Measurements from ENCODE around the gene SLC22A12.

DNA sequence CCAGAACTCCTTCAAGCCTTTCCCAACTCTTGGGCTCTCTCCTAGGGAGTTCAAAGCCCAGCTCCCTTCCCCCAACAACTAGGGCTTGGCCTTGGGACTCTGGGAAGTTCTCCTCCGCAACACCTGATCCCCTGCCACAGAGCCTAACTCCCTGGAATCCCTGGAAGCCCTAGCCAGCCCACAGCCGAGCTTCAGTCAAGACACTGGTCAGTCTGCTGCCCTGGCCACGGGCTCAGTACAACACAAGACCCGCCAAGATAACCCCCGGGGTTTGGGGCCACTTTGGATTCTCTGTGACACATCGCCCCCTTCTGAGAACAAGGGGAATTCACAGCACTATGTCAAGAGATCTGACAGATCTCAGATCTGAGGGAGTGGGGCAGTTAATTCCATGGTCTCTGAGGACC is 58.3 kb downstream of the SLC22A12 start:
- TF ChIP-seq, protein P1, sequence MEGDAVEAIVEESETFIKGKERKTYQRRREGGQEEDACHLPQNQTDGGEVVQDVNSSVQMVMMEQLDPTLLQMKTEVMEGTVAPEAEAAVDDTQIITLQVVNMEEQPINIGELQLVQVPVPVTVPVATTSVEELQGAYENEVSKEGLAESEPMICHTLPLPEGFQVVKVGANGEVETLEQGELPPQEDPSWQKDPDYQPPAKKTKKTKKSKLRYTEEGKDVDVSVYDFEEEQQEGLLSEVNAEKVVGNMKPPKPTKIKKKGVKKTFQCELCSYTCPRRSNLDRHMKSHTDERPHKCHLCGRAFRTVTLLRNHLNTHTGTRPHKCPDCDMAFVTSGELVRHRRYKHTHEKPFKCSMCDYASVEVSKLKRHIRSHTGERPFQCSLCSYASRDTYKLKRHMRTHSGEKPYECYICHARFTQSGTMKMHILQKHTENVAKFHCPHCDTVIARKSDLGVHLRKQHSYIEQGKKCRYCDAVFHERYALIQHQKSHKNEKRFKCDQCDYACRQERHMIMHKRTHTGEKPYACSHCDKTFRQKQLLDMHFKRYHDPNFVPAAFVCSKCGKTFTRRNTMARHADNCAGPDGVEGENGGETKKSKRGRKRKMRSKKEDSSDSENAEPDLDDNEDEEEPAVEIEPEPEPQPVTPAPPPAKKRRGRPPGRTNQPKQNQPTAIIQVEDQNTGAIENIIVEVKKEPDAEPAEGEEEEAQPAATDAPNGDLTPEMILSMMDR (conservative IDR thresholded peaks at IDR 0.05 in 1 of 2, IDR thresholded peaks at IDR 0.05 in 1 of 2; ENCODE audit: extremely low read depth in 1 of 2, insufficient read depth in 1 of 2, low read depth in 1 of 2, low read length in 2 of 2), result peak; percentile 62 to 68
- TF ChIP-seq EZH2 (IDR thresholded peaks at IDR 0.05; ENCODE audit: borderline replicate concordance, low read length), result no peak

All from mammary epithelial cell (primary cell).